GM12878 (cell line): ENCODE data around the gene CLDN5. TPM values are rescaled to one million over a fixed set of nuclear protein-coding genes. Genes with fewer than 3 reads are reported as not detected.

Experiments
- BCL11A ChIP-seq: IDR thresholded peaks from 2 replicates; pipeline ENCODE4 v1.6.1; 2011; ENCODE audit warnings: low read depth, low read length
- ETV6 ChIP-seq, 2 experiments: fragments of 450-650 bp in 1 of 2; IDR thresholded peaks in 1 of 2; conservative IDR thresholded peaks in 1 of 2; 2 replicates each; pipeline ENCODE4 v1.6.1; 2014; ENCODE audit warnings: antibody characterized with exemption in 1 of 2, borderline replicate concordance in 1 of 2, low read depth in 1 of 2, mild to moderate bottlenecking in 1 of 2, moderate library complexity in 1 of 2
- HDAC2 ChIP-seq: fragments of 200-600 bp; sonication (generic); IDR thresholded peaks from 2 replicates; pipeline ENCODE4 v1.6.1; 2017
- IKZF1 ChIP-seq: fragments of 450-650 bp; conservative IDR thresholded peaks from 2 replicates; pipeline ENCODE4 v1.6.1; 2017; ENCODE audit warnings: antibody characterized with exemption, mild to moderate bottlenecking
- MYB ChIP-seq: fragments of 150-350 bp; IDR thresholded peaks from 2 replicates; pipeline ENCODE4 v1.6.1; 2014; ENCODE audit warnings: mild to moderate bottlenecking, low read depth, low read length, borderline replicate concordance
- NFYA ChIP-seq: IDR thresholded peaks from 2 replicates; pipeline ENCODE4 v1.6.1; 2011; ENCODE audit warnings: low read depth, mild to moderate bottlenecking, low read length, improper control_type of control experiment, borderline replicate concordance
- NR2F1 ChIP-seq: fragments of 450-650 bp; conservative IDR thresholded peaks from 2 replicates; pipeline ENCODE4 v1.6.1; 2017; ENCODE audit warnings: mild to moderate bottlenecking
- NRF1 ChIP-seq: conservative IDR thresholded peaks from 2 replicates; pipeline ENCODE4 v1.6.1; 2011; ENCODE audit warnings: mild to moderate bottlenecking, low read depth, low read length, improper control_type of control experiment
- POU2F2 ChIP-seq: IDR thresholded peaks from 3 replicates; pipeline ENCODE4 v1.6.1; 2011; ENCODE audit warnings: low read depth, mild to moderate bottlenecking, low read length, borderline replicate concordance
- RAD51 ChIP-seq: fragments of 450-650 bp; IDR thresholded peaks from 2 replicates; pipeline ENCODE4 v1.6.1; 2016; ENCODE audit warnings: moderate library complexity, mild to moderate bottlenecking, inconsistent platforms
- RCOR1 ChIP-seq: conservative IDR thresholded peaks from 2 replicates; pipeline ENCODE4 v1.6.1; 2012; ENCODE audit warnings: low read depth, low read length, improper control_type of control experiment
- RELA ChIP-seq: fragments of 450-650 bp; IDR thresholded peaks from 2 replicates; pipeline ENCODE4 v1.8.0; 2014; ENCODE audit warnings: borderline replicate concordance; ENCODE audit not compliant: partially characterized antibody
- RUNX3 ChIP-seq: IDR thresholded peaks from 2 replicates; pipeline ENCODE4 v1.6.1; 2012; ENCODE audit warnings: low read length, inconsistent platforms
- TCF3 ChIP-seq: IDR thresholded peaks from 2 replicates; pipeline ENCODE4 v1.6.1; 2012; ENCODE audit warnings: low read depth, mild to moderate bottlenecking, low read length, borderline replicate concordance; ENCODE audit not compliant: insufficient read depth
- WRNIP1 ChIP-seq: IDR thresholded peaks from 2 replicates; pipeline ENCODE4 v1.6.1; 2011; ENCODE audit warnings: low read depth, low read length, improper control_type of control experiment, borderline replicate concordance
- ZNF217 ChIP-seq: fragments of 450-650 bp; IDR thresholded peaks from 2 replicates; pipeline ENCODE4 v1.6.1; 2017; ENCODE audit warnings: antibody characterized with exemption, mild to moderate bottlenecking
- ZNF274 ChIP-seq: IDR thresholded peaks from one replicate; pipeline ENCODE4 v1.8.0; 2011; ENCODE audit not compliant: insufficient read length, insufficient read depth
- polyA plus RNA-seq, 11 experiments: library from polyadenylated mRNA; depleted of rRNA in 4 of 11; unstranded in 6 of 11; stranded (reverse) in 5 of 11; fragments of >200 nt; fragmentation: Nextera tagmentation in 4 of 11; fragmentation: Illumina TruSeq in 1 of 11; extraction: Ambion mirVana in 4 of 11; extraction: Trizol in 1 of 11; gene quantifications; 1 replicate in 1 of 11; 2 replicates in 10 of 11; pipeline versions ENCODE4 v1.2.1 to v1.2.3, GENCODE V29; 2011 to 2016; ENCODE audit warnings: inconsistent platforms in 2 of 11, missing spikeins in 2 of 11, low read depth in 1 of 11
- total RNA-seq, 4 experiments: library from RNA; depleted of rRNA in 3 of 4; stranded (reverse); fragments of >200 nt in 3 of 4; fragmentation: Illumina TruSeq in 1 of 4; extraction: Trizol in 1 of 4; gene quantifications; 2 replicates each; pipeline versions ENCODE4 v1.2.1 to v1.2.3, GENCODE V29; 2013 to 2021
- TF ChIP-seq, protein P1 (sequence below): IDR thresholded peaks from 2 replicates; pipeline ENCODE4 v1.6.1; 2012; ENCODE audit warnings: low read depth, low read length, improper control_type of control experiment
- TF ChIP-seq, protein P2 (sequence below): IDR thresholded peaks from 2 replicates; pipeline ENCODE4 v1.6.1; 2011; ENCODE audit warnings: mild to moderate bottlenecking, low read depth, low read length, moderate library complexity; ENCODE audit not compliant: insufficient replicate concordance
- TF ChIP-seq, protein P3 (sequence below): fragments of 450-650 bp; formaldehyde crosslinking; IDR thresholded peaks from 2 replicates; pipeline ENCODE4 v1.4.0; 2022; ENCODE audit warnings: mild to moderate bottlenecking, moderate library complexity
- TF ChIP-seq, protein P4 (sequence below): IDR thresholded peaks from 2 replicates; pipeline ENCODE4 v1.6.1; 2011; ENCODE audit warnings: low read depth, mild to moderate bottlenecking, low read length, moderate library complexity, borderline replicate concordance; ENCODE audit errors: extremely low read depth
- TF ChIP-seq, protein P5 (sequence below): fragments of 450-650 bp; IDR thresholded peaks from 2 replicates; pipeline ENCODE4 v1.6.1; 2017; ENCODE audit warnings: mild to moderate bottlenecking, low read depth, inconsistent platforms; ENCODE audit not compliant: poor library complexity, severe bottlenecking

The CLDN5 gene
- total and polyA plus RNA-seq, 10 of the 15 experiments (the other 5 are each of a cell fraction or from before 2014, with no cell fraction given): 0.15 TPM; not detected in 9

DNA sequence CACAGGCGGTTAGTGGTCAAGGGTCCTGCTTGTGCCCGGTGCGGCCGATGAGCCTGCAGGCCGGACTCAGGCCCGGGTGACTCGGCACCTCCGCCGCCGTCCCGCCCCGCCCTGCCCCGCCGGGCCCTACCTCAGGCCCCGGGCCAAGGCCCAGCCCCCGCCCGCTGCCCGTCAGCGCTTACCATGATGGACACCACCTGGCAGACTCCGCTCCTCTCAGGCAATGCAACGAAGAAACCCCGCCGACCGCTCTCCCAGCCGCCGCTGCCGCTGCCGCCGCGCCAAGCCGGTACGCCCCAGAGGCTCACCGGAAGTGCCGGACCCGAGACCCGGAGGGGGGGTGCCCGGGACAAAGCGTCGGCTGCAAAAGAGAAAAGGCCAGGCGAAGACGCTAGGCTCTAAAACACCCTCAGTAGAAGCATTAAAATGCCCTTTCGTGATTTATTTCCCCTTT is 45.3 kb downstream of the CLDN5 start, which contains the start of gene UFD1 (continued):
- TF ChIP-seq RCOR1 (no peak), IKZF1 (no peak), RELA (peak; percentile 64), POU2F2 (no peak), NR2F1 (no peak), NFYA (no peak), TCF3 (peak; percentile 93), ZNF274 (no peak), MYB (no peak), ZNF217 (no peak), RAD51 (no peak), BCL11A (no peak), ETV6 (conservative IDR thresholded peaks at IDR 0.05 in 1 of 2, IDR thresholded peaks at IDR 0.05 in 1 of 2; ENCODE audit: borderline replicate concordance in 1 of 2, low read depth in 1 of 2) (no peak), NRF1 (no peak), RUNX3 (no peak), WRNIP1 (no peak), HDAC2 (no peak)
- TF ChIP-seq, protein P1, sequence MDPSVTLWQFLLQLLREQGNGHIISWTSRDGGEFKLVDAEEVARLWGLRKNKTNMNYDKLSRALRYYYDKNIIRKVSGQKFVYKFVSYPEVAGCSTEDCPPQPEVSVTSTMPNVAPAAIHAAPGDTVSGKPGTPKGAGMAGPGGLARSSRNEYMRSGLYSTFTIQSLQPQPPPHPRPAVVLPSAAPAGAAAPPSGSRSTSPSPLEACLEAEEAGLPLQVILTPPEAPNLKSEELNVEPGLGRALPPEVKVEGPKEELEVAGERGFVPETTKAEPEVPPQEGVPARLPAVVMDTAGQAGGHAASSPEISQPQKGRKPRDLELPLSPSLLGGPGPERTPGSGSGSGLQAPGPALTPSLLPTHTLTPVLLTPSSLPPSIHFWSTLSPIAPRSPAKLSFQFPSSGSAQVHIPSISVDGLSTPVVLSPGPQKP: peak; percentile 98
- TF ChIP-seq, protein P2, sequence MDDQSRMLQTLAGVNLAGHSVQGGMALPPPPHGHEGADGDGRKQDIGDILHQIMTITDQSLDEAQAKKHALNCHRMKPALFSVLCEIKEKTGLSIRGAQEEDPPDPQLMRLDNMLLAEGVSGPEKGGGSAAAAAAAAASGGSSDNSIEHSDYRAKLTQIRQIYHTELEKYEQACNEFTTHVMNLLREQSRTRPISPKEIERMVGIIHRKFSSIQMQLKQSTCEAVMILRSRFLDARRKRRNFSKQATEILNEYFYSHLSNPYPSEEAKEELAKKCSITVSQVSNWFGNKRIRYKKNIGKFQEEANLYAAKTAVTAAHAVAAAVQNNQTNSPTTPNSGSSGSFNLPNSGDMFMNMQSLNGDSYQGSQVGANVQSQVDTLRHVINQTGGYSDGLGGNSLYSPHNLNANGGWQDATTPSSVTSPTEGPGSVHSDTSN: peak; percentile 81
- TF ChIP-seq, protein P3, sequence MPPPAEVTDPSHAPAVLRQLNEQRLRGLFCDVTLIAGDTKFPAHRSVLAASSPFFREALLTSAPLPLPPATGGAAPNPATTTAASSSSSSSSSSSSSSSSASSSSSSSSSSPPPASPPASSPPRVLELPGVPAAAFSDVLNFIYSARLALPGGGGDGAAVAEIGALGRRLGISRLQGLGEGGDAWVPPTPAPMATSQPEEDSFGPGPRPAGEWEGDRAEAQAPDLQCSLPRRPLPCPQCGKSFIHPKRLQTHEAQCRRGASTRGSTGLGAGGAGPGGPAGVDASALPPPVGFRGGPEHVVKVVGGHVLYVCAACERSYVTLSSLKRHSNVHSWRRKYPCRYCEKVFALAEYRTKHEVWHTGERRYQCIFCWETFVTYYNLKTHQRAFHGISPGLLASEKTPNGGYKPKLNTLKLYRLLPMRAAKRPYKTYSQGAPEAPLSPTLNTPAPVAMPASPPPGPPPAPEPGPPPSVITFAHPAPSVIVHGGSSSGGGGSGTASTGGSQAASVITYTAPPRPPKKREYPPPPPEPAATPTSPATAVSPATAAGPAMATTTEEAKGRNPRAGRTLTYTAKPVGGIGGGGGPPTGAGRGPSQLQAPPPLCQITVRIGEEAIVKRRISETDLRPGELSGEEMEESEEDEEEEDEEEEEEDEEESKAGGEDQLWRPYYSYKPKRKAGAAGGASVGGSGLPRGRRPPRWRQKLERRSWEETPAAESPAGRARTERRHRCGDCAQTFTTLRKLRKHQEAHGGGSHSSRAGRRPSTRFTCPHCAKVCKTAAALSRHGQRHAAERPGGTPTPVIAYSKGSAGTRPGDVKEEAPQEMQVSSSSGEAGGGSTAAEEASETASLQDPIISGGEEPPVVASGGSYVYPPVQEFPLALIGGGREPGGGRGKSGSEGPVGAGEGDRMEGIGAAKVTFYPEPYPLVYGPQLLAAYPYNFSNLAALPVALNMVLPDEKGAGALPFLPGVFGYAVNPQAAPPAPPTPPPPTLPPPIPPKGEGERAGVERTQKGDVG: no peak
- TF ChIP-seq, protein P4, sequence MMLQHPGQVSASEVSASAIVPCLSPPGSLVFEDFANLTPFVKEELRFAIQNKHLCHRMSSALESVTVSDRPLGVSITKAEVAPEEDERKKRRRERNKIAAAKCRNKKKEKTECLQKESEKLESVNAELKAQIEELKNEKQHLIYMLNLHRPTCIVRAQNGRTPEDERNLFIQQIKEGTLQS: no peak
- TF ChIP-seq, protein P5, sequence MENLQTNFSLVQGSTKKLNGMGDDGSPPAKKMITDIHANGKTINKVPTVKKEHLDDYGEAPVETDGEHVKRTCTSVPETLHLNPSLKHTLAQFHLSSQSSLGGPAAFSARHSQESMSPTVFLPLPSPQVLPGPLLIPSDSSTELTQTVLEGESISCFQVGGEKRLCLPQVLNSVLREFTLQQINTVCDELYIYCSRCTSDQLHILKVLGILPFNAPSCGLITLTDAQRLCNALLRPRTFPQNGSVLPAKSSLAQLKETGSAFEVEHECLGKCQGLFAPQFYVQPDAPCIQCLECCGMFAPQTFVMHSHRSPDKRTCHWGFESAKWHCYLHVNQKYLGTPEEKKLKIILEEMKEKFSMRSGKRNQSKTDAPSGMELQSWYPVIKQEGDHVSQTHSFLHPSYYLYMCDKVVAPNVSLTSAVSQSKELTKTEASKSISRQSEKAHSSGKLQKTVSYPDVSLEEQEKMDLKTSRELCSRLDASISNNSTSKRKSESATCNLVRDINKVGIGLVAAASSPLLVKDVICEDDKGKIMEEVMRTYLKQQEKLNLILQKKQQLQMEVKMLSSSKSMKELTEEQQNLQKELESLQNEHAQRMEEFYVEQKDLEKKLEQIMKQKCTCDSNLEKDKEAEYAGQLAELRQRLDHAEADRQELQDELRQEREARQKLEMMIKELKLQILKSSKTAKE: peak; percentile 98
